Activated naive CD4-positive, alpha-beta T cell treated with anti-CD3 and anti-CD28 coated beads, Interleukin-2, amount 50 U/mL, for 24 hours (primary cell): ENCODE data around the gene FOXA1.
"Not testable (repeated sequence)": the region's sequence is repeated elsewhere in the genome, so short reads cannot be mapped to it uniquely, and the experiment has no call there.

Source experiments
- H3K27ac Mint-ChIP-seq: one replicate; pipeline ENCODE4 v1.8.0; 2021; ENCODE audit warnings: mild to moderate bottlenecking, mixed read lengths
- H3K27me3 Mint-ChIP-seq: one replicate; pipeline ENCODE4 v1.8.0; 2021; ENCODE audit warnings: mixed read lengths
- H3K36me3 Mint-ChIP-seq: one replicate; pipeline ENCODE4 v1.8.0; 2021; ENCODE audit warnings: mixed read lengths
- H3K4me1 Mint-ChIP-seq: one replicate; pipeline ENCODE4 v1.8.0; 2021; ENCODE audit warnings: mixed read lengths
- H3K4me3 Mint-ChIP-seq: one replicate; pipeline ENCODE4 v1.8.0; 2021; ENCODE audit warnings: mild to moderate bottlenecking, mixed read lengths
- H3K9me3 Mint-ChIP-seq: one replicate; pipeline ENCODE4 v1.8.0; 2021; ENCODE audit warnings: mixed read lengths

Gene FOXA1

DNA sequence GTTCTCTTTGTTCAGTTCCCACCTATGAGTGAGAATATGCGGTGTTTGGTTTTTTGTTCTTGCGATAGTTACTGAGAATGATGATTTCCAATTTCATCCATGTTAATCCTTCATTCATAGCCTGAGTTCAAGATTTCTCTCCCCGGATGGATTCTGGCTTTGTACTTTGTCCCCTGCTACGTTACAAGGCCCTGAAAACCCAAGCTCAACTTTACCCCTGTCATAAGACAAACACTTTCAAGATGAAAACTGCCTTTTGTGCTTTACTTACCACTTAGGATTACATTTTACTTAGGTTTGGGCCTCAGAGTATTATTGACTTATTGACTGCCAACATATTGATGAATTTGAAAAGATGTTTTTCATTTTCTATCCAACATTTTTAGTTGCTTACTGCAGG is 36.3 kb downstream of the FOXA1 start:
- H3K27me3 Mint-ChIP-seq, result no peaks in the 10 kb centered on the region
- peaks cover 3% of the 10 kb centered on the region for H3K36me3 Mint-ChIP-seq
- H3K4me3 Mint-ChIP-seq, result no peak overlapping the region
- H3K27ac Mint-ChIP-seq, result no peak overlapping the region
- peaks cover 16% of the 10 kb centered on the region for H3K9me3 Mint-ChIP-seq
- no peaks in the 10 kb centered on the region for H3K4me1 Mint-ChIP-seq

DNA sequence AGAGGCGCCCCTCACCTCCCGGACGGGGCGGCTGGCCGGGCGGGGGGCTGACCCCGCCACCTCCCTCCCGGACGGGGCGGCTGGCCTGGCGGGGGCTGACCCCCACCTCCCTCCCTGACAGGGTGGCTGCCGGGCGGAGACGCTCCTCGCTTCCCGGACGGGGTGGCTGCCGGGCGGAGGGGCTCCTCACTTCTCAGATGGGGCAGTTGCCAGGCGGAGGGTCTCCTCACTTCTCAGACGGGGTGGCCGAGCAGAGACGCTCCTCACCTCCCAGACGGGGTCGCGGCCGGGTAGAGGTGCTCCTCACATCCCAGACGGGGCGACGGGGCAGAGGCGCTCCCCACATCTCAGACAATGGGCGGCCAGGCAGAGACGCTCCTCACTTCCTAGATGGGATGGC is 39.5 kb downstream of the FOXA1 start:
- not testable (repeated sequence) for H3K27ac Mint-ChIP-seq, H3K36me3 Mint-ChIP-seq, H3K4me3 Mint-ChIP-seq, H3K4me1 Mint-ChIP-seq, H3K27me3 Mint-ChIP-seq
- H3K9me3 Mint-ChIP-seq, result peaks cover 27% of the 10 kb centered on the region

DNA sequence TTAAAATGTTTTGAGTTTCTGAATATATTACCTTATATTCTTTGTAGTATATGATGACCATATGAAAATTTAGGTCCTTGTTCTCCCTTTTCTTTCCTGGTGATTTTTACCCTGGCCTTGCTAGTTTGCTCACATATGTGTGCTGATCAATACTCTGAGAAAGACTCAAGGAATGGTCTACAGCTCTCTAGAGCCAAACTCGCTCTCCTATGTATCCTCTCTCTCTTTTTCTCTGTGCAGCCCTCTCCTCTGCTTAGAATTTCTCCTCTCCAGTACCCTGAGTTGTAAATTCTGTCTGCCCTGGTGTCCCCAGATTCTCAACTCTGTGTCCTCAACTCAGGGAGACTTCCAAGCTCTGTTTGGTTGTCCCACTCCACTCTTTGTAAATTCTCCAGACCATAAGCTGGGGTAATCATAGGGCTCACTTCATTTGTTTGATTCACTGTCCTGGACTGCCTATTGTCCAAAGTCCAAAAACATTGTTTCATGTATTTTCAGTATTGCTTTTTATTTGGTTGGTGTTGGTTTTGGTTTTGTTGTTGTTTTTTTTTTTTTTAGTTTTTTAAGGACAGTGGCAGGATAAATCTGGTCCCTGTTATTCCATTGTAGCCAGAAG is 41.0 kb downstream of the FOXA1 start:
- Mint-ChIP-seq H3K9me3 (peaks cover 27% of the 10 kb centered on the region), H3K27me3 (no peaks in the 10 kb centered on the region), H3K36me3 (peaks cover 3% of the 10 kb centered on the region), H3K4me3 (no peak overlapping the region), H3K4me1 (no peaks in the 10 kb centered on the region), H3K27ac (no peak overlapping the region)

DNA sequence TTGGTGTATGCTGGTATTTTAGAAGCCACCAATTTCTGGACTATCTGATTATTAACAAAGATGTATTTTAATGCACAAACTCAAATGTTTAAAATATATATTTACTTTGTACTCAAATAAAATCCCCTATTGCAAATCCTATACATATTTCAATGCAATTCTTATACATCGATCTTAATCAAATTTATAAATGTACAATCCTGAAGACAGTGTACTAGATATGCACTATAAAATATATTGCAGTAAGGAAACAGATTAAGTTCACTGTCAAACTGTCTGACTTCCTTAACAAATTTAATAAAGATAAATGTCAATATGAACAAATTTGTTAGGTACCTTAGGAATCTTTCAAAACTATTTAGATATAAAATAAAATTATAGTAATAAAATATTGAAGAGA is 43.9 kb downstream of the FOXA1 start:
- H3K36me3 Mint-ChIP-seq, result no peaks in the 10 kb centered on the region
- H3K9me3 Mint-ChIP-seq, result peaks cover 18% of the 10 kb centered on the region
- H3K4me1 Mint-ChIP-seq, result no peaks in the 10 kb centered on the region
- H3K4me3 Mint-ChIP-seq, result no peak overlapping the region
- no peak overlapping the region for H3K27ac Mint-ChIP-seq
- no peaks in the 10 kb centered on the region for H3K27me3 Mint-ChIP-seq

DNA sequence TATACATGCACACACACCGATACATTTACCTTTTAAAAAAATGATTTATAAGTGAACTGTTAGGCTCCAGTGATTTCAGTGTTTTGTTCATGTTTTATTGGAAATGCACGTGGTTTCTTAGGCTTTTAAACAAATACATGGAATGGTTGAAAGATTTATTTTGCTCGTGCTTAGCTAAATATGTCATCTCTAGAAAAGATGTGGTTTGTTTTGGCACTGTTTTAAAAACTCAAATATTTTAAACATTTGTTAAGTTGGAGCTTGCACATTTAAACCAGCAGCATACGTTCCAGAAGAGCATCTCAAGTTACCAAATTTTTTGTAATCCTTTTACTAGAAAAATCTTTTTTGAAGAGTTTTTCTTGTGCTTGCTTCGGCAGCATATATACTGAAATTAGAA is 44.5 kb downstream of the FOXA1 start:
- H3K4me1 Mint-ChIP-seq, result no peaks in the 10 kb centered on the region
- H3K27me3 Mint-ChIP-seq, result no peaks in the 10 kb centered on the region
- peaks cover 18% of the 10 kb centered on the region for H3K9me3 Mint-ChIP-seq
- H3K27ac Mint-ChIP-seq, result no peak overlapping the region
- H3K36me3 Mint-ChIP-seq, result no peaks in the 10 kb centered on the region
- no peak overlapping the region for H3K4me3 Mint-ChIP-seq

DNA sequence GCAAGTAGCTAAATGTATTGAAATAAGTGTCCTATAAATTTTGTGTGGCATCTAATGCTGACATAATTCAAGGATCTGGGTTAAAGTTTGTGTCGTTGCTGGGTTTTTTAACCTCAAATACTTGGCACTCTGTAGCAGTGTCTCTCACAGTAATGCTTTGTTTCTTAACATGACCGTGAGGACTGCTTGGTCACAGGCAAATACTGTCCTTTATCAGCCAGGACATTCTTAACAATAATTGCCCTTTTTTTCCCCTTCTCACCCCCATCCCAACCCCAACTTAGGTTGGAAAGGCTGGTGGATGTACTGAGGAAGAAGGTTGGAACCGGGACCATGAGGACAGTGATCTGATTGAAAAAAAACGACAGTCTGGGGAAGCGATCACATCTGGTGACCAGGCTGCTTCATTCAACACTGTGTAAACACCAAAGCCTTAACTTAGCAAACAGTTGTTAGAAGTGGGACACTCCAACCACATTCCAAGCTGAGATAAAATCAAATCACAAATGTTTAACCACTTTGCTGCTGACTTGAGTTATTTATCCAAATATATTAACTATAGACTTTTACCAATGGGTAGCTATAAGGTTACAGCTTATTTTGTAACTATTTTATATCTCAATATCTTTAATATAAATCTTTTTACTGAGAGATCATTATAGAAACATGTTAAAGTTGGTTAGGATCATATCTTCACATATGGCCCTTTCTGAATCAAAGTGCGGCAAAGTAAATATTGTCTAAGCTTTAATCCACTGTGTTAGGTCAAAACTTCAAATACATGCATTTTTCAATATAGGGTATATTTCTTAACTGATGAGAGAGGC is 48.2 kb downstream of the FOXA1 start:
- no peaks in the 10 kb centered on the region for H3K27me3 Mint-ChIP-seq
- no peaks in the 10 kb centered on the region for H3K36me3 Mint-ChIP-seq
- no peaks in the 10 kb centered on the region for H3K9me3 Mint-ChIP-seq
- H3K27ac Mint-ChIP-seq, result no peak overlapping the region
- H3K4me3 Mint-ChIP-seq, result no peak overlapping the region
- no peaks in the 10 kb centered on the region for H3K4me1 Mint-ChIP-seq

DNA sequence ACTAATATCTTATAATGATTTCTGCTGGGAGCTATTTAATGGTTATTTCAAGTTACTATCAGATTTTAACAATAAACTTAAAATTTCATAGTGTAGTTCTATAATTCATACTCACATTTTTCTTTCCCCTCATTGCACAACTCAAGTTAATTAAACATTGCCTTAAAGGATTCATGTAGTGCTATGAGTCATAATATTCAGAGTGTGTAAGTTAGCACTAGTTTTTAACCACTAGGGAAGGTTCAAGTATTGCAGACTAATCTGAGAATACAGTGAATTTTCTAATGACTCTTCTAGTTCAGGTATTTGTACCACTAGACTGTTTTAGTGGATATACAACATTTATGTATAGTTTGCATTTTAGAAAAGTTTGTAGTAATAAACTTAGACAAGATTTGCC is 49.9 kb downstream of the FOXA1 start:
- no peak overlapping the region for H3K4me3 Mint-ChIP-seq
- no peaks in the 10 kb centered on the region for H3K4me1 Mint-ChIP-seq
- no peaks in the 10 kb centered on the region for H3K9me3 Mint-ChIP-seq
- no peak overlapping the region for H3K27ac Mint-ChIP-seq
- H3K36me3 Mint-ChIP-seq, result no peaks in the 10 kb centered on the region
- no peaks in the 10 kb centered on the region for H3K27me3 Mint-ChIP-seq

DNA sequence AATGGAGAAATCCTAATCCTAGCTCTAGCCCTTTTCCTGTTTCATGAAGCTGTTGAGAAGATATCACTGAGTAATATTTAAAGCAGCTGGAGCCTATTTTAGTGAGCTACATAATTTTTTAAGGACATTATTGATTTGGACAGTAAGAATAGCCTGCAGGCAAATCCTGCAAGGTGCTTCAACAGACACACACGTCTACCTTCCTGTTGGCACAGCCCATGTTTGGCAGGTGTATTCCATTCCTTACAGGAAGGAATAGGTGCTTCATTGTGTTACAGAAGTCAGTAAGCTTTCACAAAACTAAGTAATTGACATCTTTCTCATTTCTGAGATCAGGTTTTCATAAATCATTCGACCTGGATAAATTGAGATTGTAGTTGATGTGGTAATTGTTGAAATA is 50.6 kb downstream of the FOXA1 start:
- no peaks in the 10 kb centered on the region for H3K4me1 Mint-ChIP-seq
- H3K4me3 Mint-ChIP-seq, result no peak overlapping the region
- H3K27me3 Mint-ChIP-seq, result no peaks in the 10 kb centered on the region
- no peaks in the 10 kb centered on the region for H3K9me3 Mint-ChIP-seq
- H3K36me3 Mint-ChIP-seq, result no peaks in the 10 kb centered on the region
- no peak overlapping the region for H3K27ac Mint-ChIP-seq

DNA sequence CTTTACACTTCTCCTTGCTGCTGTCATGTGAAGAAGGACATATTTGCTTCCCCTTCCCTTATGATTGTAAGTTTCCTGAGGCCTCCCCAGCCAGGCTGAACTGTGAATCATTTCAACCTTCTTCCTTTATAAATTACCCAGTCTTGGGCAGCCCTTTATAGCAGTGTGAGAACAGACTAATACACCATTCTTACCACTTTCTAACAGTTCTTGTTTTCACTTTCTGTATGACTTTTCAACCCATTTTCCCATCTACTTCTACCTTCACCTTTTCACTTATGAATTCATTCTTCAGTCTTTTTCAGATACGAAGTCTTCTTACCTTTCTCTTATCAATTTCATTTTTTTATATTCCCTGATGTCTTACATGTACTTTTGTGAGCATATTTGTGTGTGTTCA is 55.1 kb downstream of the FOXA1 start:
- Mint-ChIP-seq H3K9me3 (no peaks in the 10 kb centered on the region), H3K4me3 (no peak overlapping the region), H3K4me1 (no peaks in the 10 kb centered on the region), H3K36me3 (no peaks in the 10 kb centered on the region), H3K27me3 (no peaks in the 10 kb centered on the region), H3K27ac (no peak overlapping the region)
